ENCODE data around the gene PRAC1. TPM values are rescaled to one million over a fixed set of nuclear protein-coding genes. Genes with fewer than 3 reads are reported as not detected.

Gene PRAC1
- total RNA-seq, 1 experiment from 2014 or later = not detected

DNA sequence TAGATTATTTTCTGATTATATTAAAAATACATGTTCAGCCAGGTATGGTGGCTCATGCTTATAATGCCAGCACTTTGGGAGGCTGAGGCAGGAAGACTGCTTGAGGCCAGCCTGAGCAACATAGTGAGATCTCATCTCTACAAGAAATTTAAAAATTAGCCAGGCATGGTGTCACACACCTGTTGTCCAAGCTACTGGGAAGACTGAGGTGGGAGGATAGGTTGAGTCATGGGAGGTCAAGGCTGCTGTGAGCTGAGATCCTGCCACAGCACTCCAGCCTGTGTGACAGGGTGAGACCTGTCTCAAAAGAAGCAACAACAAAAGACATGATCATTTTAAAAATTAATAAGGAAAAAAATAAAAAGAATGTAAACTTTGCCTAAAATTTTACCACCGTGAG lies 40.7 kb downstream of the PRAC1 start:
- Histone ChIP-seq H3K9me2 (ENCODE audit: insufficient read depth) (no peaks in the 10 kb centered on the region), H3K79me2 (ENCODE audit: insufficient read depth, low read length) (no peaks in the 10 kb centered on the region), H3K27ac (ENCODE audit: low read depth, low read length) (no peak overlapping the region), H3K9me3 (ENCODE audit: control insufficient read depth in 1 of 2, insufficient read depth in 1 of 2, low read depth in 1 of 2, low read length in 2 of 2) (no peaks in the 10 kb centered on the region), H4K20me1 (ENCODE audit: insufficient read depth) (no peaks in the 10 kb centered on the region), H3K4me1 (ENCODE audit: control insufficient read depth in 1 of 2, insufficient read depth in 2 of 2, low read length in 2 of 2) (peaks cover 0 to 13% of the 10 kb centered on the region in 2 experiments; a peak in 2 of 4 replicates), H2AFZ (ENCODE audit: low read depth, low read length, poor library complexity, severe bottlenecking) (no peak overlapping the region), H3K27me3 (ENCODE audit: insufficient read depth, low read length) (no peaks in the 10 kb centered on the region), H3K9ac (ENCODE audit: low read length) (no peak overlapping the region), H3K36me3 (ENCODE audit: control insufficient read depth in 1 of 2, insufficient read depth in 2 of 2, low read length in 2 of 2) (no peaks in the 10 kb centered on the region), H3K4me2 (ENCODE audit: low read length) (no peak overlapping the region), H3K4me3 (replicated peaks in 1 of 2; ENCODE audit: low read depth in 1 of 2, low read length in 2 of 2) (no peak overlapping the region)
- BruUV-seq (replicated peaks) = no TSS peak
- TF ChIP-seq CBX3 (IDR thresholded peaks at IDR 0.05; ENCODE audit: low read depth) = no peak
- no peak for TF ChIP-seq ZNF274 (IDR thresholded peaks at IDR 0.05; ENCODE audit: low read depth, low read length)
- TF ChIP-seq, protein P1, sequence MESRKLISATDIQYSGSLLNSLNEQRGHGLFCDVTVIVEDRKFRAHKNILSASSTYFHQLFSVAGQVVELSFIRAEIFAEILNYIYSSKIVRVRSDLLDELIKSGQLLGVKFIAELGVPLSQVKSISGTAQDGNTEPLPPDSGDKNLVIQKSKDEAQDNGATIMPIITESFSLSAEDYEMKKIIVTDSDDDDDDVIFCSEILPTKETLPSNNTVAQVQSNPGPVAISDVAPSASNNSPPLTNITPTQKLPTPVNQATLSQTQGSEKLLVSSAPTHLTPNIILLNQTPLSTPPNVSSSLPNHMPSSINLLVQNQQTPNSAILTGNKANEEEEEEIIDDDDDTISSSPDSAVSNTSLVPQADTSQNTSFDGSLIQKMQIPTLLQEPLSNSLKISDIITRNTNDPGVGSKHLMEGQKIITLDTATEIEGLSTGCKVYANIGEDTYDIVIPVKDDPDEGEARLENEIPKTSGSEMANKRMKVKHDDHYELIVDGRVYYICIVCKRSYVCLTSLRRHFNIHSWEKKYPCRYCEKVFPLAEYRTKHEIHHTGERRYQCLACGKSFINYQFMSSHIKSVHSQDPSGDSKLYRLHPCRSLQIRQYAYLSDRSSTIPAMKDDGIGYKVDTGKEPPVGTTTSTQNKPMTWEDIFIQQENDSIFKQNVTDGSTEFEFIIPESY (IDR thresholded peaks at IDR 0.05; ENCODE audit: extremely low read depth, insufficient replicate concordance, low read length) = no peak
- TF ChIP-seq EGR1 (IDR thresholded peaks at IDR 0.05; ENCODE audit: low read depth) = no peak
- POLR2A ChIA-PET = no interaction called here
- CTCF ChIA-PET = interaction anchor here (1.1 to 12.8 kb wide), 5 partner anchors 10 to 203 kb away, joined by 3 to 221 read pairs (median 9); no protein-coding TSS in a partner anchor
- ATAC-seq = no peak
- RAD21 ChIA-PET (ENCODE audit: low non-redundant PET in 1 of 2, low total read pairs in 2 of 2, uncharacterized antibody in 2 of 2, unreplicated experiment in 2 of 2) = no interaction called here
- DNase-seq (ENCODE audit: low read depth, low spot score) = no peak
- intact Hi-C loops (cut with micrococcal nuclease) = no loop called here

DNA sequence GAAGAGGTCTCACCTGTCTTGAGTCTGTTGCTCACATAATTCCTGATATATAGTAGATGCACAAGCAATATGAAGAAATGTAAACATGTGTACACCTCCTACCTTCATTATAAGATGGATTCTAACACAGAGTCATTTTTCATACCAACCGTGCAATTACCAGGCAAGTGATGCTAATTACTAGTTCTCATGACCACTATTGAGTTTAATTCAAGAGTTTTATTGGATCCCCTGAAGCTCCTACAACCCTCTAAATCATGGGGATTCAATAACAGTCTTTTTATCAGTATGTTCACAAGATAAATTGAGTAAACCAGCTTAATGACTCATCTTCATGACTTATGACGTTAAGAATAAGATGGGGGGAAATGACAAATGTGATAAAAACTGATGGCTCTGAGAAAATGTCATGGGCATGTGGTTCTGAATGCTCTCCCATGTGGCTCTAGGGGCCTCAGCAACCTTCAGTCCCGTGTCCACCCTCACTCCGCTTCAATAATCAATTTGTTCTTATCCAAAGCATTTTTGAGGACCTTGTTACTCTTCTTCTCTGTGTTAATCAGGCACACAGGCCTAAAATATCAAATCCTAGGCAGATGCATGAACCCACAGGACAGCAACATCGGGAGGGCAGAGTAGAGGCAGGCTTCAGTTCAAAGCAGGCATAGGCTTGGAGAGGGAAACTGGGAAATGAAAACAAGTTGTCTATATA lies 42.8 kb downstream of the PRAC1 start:
- DNase-seq (ENCODE audit: low read depth, low spot score) = no peak
- Histone ChIP-seq H3K27ac (ENCODE audit: low read depth, low read length) (no peak overlapping the region), H3K36me3 (ENCODE audit: control insufficient read depth in 1 of 2, insufficient read depth in 2 of 2, low read length in 2 of 2) (no peaks in the 10 kb centered on the region), H3K9me3 (ENCODE audit: control insufficient read depth in 1 of 2, insufficient read depth in 1 of 2, low read depth in 1 of 2, low read length in 2 of 2) (no peaks in the 10 kb centered on the region), H3K79me2 (ENCODE audit: insufficient read depth, low read length) (no peaks in the 10 kb centered on the region), H3K4me3 (replicated peaks in 1 of 2; ENCODE audit: low read depth in 1 of 2, low read length in 2 of 2) (no peak overlapping the region), H3K4me1 (ENCODE audit: control insufficient read depth in 1 of 2, insufficient read depth in 2 of 2, low read length in 2 of 2) (peaks cover 0 to 13% of the 10 kb centered on the region in 2 experiments; a peak in 2 of 4 replicates), H3K4me2 (ENCODE audit: low read length) (no peak overlapping the region), H3K9me2 (ENCODE audit: insufficient read depth) (no peaks in the 10 kb centered on the region), H3K9ac (ENCODE audit: low read length) (no peak overlapping the region), H2AFZ (ENCODE audit: low read depth, low read length, poor library complexity, severe bottlenecking) (no peak overlapping the region), H4K20me1 (ENCODE audit: insufficient read depth) (no peaks in the 10 kb centered on the region), H3K27me3 (ENCODE audit: insufficient read depth, low read length) (no peaks in the 10 kb centered on the region)
- ChIA-PET RAD21 (ENCODE audit: low non-redundant PET in 1 of 2, low total read pairs in 2 of 2, uncharacterized antibody in 2 of 2, unreplicated experiment in 2 of 2) (interaction anchor here (0.6 to 3.3 kb wide), 7 partner anchors 45 to 199 kb away, joined by 3 to 29 read pairs (median 12); no protein-coding TSS in a partner anchor), POLR2A (interaction anchor here (1.2 to 2.0 kb wide), 3 partner anchors 13 to 111 kb away, joined by 3 to 8 read pairs (median 6); no protein-coding TSS in a partner anchor), CTCF (interaction anchor here (0.9 to 12.8 kb wide), 34 partner anchors 8 to 356 kb away, joined by 3 to 221 read pairs (median 8); partner anchors contain the start of genes ATP5MC1, HOXB13, HOXB9 and PRAC2)
- BruUV-seq (replicated peaks) = no TSS peak
- no peak for ATAC-seq
- intact Hi-C loops (cut with micrococcal nuclease) = loop anchor here (2.0 kb wide), 1 partner anchor 199 kb away; no protein-coding TSS in a partner anchor
- TF ChIP-seq, protein P2, sequence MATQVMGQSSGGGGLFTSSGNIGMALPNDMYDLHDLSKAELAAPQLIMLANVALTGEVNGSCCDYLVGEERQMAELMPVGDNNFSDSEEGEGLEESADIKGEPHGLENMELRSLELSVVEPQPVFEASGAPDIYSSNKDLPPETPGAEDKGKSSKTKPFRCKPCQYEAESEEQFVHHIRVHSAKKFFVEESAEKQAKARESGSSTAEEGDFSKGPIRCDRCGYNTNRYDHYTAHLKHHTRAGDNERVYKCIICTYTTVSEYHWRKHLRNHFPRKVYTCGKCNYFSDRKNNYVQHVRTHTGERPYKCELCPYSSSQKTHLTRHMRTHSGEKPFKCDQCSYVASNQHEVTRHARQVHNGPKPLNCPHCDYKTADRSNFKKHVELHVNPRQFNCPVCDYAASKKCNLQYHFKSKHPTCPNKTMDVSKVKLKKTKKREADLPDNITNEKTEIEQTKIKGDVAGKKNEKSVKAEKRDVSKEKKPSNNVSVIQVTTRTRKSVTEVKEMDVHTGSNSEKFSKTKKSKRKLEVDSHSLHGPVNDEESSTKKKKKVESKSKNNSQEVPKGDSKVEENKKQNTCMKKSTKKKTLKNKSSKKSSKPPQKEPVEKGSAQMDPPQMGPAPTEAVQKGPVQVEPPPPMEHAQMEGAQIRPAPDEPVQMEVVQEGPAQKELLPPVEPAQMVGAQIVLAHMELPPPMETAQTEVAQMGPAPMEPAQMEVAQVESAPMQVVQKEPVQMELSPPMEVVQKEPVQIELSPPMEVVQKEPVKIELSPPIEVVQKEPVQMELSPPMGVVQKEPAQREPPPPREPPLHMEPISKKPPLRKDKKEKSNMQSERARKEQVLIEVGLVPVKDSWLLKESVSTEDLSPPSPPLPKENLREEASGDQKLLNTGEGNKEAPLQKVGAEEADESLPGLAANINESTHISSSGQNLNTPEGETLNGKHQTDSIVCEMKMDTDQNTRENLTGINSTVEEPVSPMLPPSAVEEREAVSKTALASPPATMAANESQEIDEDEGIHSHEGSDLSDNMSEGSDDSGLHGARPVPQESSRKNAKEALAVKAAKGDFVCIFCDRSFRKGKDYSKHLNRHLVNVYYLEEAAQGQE (IDR thresholded peaks at IDR 0.05; ENCODE audit: low read depth) = no peak
- TF ChIP-seq CEBPB (IDR thresholded peaks at IDR 0.05; ENCODE audit: low read depth) = no peak
- TF ChIP-seq ZFX (IDR thresholded peaks at IDR 0.05) = no peak
- TF ChIP-seq POLR2A (IDR thresholded peaks at IDR 0.05; ENCODE audit: borderline replicate concordance, extremely low read depth, insufficient read depth, insufficient read length) = no peak
- TF ChIP-seq ZNF274 (IDR thresholded peaks at IDR 0.05; ENCODE audit: low read depth, low read length) = no peak
- TF ChIP-seq SRF (IDR thresholded peaks at IDR 0.05; ENCODE audit: low read depth) = no peak
- TF ChIP-seq, protein P3, sequence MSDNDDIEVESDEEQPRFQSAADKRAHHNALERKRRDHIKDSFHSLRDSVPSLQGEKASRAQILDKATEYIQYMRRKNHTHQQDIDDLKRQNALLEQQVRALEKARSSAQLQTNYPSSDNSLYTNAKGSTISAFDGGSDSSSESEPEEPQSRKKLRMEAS (IDR thresholded peaks at IDR 0.05) = no peak
- TF ChIP-seq POLR2AphosphoS5 (IDR thresholded peaks at IDR 0.05; ENCODE audit: low read depth, low read length) = no peak
- no peak for TF ChIP-seq SIN3A (IDR thresholded peaks at IDR 0.05; ENCODE audit: low read depth)
- TF ChIP-seq SP1 (IDR thresholded peaks at IDR 0.05; ENCODE audit: low read depth) = no peak
- no peak for TF ChIP-seq YY1 (IDR thresholded peaks at IDR 0.05; ENCODE audit: extremely low read depth, insufficient replicate concordance, low read depth, low read length)
